MCF 10A (cell line): ENCODE results near the gene CYP19A1. TPM values are rescaled to one million over a fixed set of nuclear protein-coding genes. Genes with fewer than 3 reads are reported as not detected.

Experiments
- BruUV-seq: library from RNA; stranded (reverse); fragments of 400-500 nt; replicated peaks from 2 replicates; lab custom pipeline; 2021; lab: Mats Ljungman, UMichigan
- CTCF ChIA-PET: fragments of 300-600 bp; sonication (Branson Sonifier 250); formaldehyde crosslinking; extraction: SDS; loops from one replicate; lab custom pipeline; 2021; ENCODE audit warnings: antibody characterized with exemption, inconsistent platforms; lab: Yijun Ruan, JAX
- POLR2A ChIA-PET: fragments of 300-600, 350-650 bp; sonication (Branson Sonifier 250); formaldehyde crosslinking; extraction: SDS; loops from one replicate; lab custom pipeline; 2020; ENCODE audit warnings: antibody characterized with exemption, inconsistent platforms; lab: Yijun Ruan, JAX
- DNase-seq: peaks from one replicate; pipeline ENCODE4 v3.0.0-alpha.2; 2018; ENCODE audit not compliant: unreplicated experiment
- H3K27ac Mint-ChIP-seq: one replicate; pipeline ENCODE4 v1.8.0; 2022; ENCODE audit warnings: mild to moderate bottlenecking, low read depth, mixed read lengths; ENCODE audit not compliant: unreplicated experiment
- H3K27me3 Mint-ChIP-seq: one replicate; pipeline ENCODE4 v1.8.0; 2022; ENCODE audit warnings: mixed read lengths; ENCODE audit not compliant: insufficient read depth, unreplicated experiment
- H3K36me3 Mint-ChIP-seq: one replicate; pipeline ENCODE4 v1.8.0; 2022; ENCODE audit warnings: mild to moderate bottlenecking, moderate library complexity, mixed read lengths; ENCODE audit not compliant: insufficient read depth, unreplicated experiment
- H3K4me1 Mint-ChIP-seq: one replicate; pipeline ENCODE4 v1.8.0; 2022; ENCODE audit warnings: mixed read lengths; ENCODE audit not compliant: insufficient read depth, unreplicated experiment
- H3K4me3 Mint-ChIP-seq: one replicate; pipeline ENCODE4 v1.8.0; 2022; ENCODE audit warnings: mild to moderate bottlenecking, moderate library complexity, mixed read lengths; ENCODE audit not compliant: unreplicated experiment
- H3K9me3 Mint-ChIP-seq: one replicate; pipeline ENCODE4 v1.8.0; 2022; ENCODE audit warnings: mixed read lengths; ENCODE audit not compliant: unreplicated experiment
- intact Hi-C: fragments of 100-400 bp; cut with micrococcal nuclease; formaldehyde crosslinking; loops from 2 replicates; pipeline ENCODE4 v1.14.1; 2022
- total RNA-seq: library from RNA; stranded (reverse); gene quantifications from 2 replicates; pipeline ENCODE4 v1.2.3, GENCODE V29; 2022
- TF ChIP-seq, protein P1 (sequence below): fragments of 200-600 bp; IDR thresholded peaks from one replicate; pipeline ENCODE4 v1.8.0; 2022; ENCODE audit warnings: antibody characterized with exemption, mild to moderate bottlenecking; ENCODE audit not compliant: unreplicated experiment

Gene CYP19A1
- total RNA-seq, 1 experiment from 2014 or later, result not detected

- peak overlapping the region; percentile 57 for H3K27ac Mint-ChIP-seq
- POLR2A ChIA-PET, result interaction anchor here (0.5 to 1.8 kb wide), 8 partner anchors 9 to 203 kb away, joined by 3 to 14 read pairs (median 4); no protein-coding TSS in a partner anchor
Observed at GRCh38 chr15:51227940-51228732, 110.3 kb downstream of the CYP19A1 start.

DNA sequence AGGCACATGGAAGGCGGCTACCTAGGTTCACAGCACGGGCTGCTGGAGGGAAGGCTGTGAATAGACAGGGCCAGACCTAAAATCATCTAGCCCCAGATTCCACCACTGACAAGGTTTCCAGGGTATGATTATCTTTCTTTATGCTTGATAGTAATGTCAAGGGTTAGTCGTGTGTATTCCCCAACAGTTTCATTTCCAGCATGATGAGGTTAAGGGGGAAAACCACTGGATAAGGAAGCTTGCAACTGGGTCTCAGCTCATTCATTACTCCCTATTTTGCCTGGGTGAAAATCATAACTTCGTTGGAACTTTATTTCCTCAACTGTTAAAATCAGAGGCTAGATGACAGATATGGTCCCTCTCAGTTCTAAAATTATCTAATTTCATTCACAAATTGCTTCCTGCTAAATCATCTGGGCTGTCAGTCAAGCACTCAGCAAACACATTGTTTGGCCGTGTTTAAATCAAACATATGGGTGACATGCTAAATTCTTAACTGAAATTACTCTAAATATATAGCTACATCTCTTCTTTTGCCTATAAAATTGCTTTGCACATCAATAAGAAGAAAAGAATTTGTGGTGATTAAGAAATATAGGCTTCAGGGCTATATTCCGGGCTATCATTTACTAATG, 111.7 kb downstream of the CYP19A1 start:
- Mint-ChIP-seq H3K36me3 (no peaks in the 10 kb centered on the region), H3K4me3 (no peak overlapping the region), H3K4me1 (peaks cover 36% of the 10 kb centered on the region), H3K27ac (no peak overlapping the region), H3K27me3 (no peaks in the 10 kb centered on the region), H3K9me3 (no peaks in the 10 kb centered on the region)
- TF ChIP-seq, protein P1, sequence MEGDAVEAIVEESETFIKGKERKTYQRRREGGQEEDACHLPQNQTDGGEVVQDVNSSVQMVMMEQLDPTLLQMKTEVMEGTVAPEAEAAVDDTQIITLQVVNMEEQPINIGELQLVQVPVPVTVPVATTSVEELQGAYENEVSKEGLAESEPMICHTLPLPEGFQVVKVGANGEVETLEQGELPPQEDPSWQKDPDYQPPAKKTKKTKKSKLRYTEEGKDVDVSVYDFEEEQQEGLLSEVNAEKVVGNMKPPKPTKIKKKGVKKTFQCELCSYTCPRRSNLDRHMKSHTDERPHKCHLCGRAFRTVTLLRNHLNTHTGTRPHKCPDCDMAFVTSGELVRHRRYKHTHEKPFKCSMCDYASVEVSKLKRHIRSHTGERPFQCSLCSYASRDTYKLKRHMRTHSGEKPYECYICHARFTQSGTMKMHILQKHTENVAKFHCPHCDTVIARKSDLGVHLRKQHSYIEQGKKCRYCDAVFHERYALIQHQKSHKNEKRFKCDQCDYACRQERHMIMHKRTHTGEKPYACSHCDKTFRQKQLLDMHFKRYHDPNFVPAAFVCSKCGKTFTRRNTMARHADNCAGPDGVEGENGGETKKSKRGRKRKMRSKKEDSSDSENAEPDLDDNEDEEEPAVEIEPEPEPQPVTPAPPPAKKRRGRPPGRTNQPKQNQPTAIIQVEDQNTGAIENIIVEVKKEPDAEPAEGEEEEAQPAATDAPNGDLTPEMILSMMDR, result no peak
- CTCF ChIA-PET, result interaction anchor here (0.6 to 6.7 kb wide), 7 partner anchors 30 to 155 kb away, joined by 3 to 38 read pairs (median 4); no protein-coding TSS in a partner anchor
- POLR2A ChIA-PET, result interaction anchor here (0.7 to 1.0 kb wide), 2 partner anchors 8 to 21 kb away, joined by 3 to 5 read pairs; no protein-coding TSS in a partner anchor
- no TSS peak for BruUV-seq
- DNase-seq, result no peak
- intact Hi-C loops, result no loop called here

More at GRCh38 chr15:51227940-51228732, 110.3 kb downstream of the CYP19A1 start:
- no peaks in the 10 kb centered on the region for H3K36me3 Mint-ChIP-seq
- H3K4me1 Mint-ChIP-seq, result peaks cover 34% of the 10 kb centered on the region
- TF ChIP-seq, protein P1, result no peak
- H3K27me3 Mint-ChIP-seq, result no peaks in the 10 kb centered on the region
- peak; percentile 82 for DNase-seq
- H3K9me3 Mint-ChIP-seq, result no peaks in the 10 kb centered on the region
- no TSS peak for BruUV-seq
- intact Hi-C loops, result no loop called here
- peak overlapping the region; percentile 22 for H3K4me3 Mint-ChIP-seq
- CTCF ChIA-PET, result interaction anchor here (1.3 to 6.7 kb wide), 7 partner anchors 8 to 153 kb away, joined by 4 to 38 read pairs (median 8); no protein-coding TSS in a partner anchor

GRCh38 chr15:51224428-51224827, 114.0 kb downstream of the CYP19A1 start:
- Mint-ChIP-seq H3K9me3 (no peaks in the 10 kb centered on the region), H3K27ac (peak overlapping the region; percentile 52), H3K36me3 (no peaks in the 10 kb centered on the region), H3K4me3 (no peak overlapping the region), H3K4me1 (peaks cover 50% of the 10 kb centered on the region), H3K27me3 (no peaks in the 10 kb centered on the region)
- no peak for DNase-seq
- TF ChIP-seq, protein P1, result no peak
- no TSS peak for BruUV-seq
- intact Hi-C loops, result no loop called here
- ChIA-PET CTCF (no interaction called here), POLR2A (interaction anchor here (1.3 kb wide), 1 partner anchor 61 kb away, joined by 3 read pairs; no protein-coding TSS in a partner anchor)

DNA sequence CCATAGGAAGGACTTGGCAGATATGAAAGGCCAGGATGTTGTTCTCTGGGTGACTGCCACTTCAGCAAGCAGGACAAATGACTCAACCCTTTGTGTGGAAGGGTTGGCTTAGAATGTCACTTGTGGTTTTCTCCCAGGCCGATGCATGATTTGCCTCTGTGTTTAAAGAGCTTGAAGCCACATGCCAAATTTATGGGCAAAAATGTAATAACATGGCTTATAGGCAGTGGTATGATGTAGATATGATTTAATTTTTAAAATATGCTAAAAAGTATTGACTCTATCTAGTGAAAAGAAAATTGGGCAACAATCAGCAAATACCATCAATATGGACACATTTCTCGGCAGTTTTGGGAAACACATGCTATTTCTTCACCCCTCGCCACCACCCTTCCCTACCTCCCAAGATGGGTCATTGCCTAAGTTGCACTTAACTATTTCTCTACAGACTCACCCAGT, 114.6 kb downstream of the CYP19A1 start:
- ChIA-PET CTCF (no interaction called here), POLR2A (interaction anchor here (1.3 kb wide), 2 partner anchors 16 to 61 kb away, joined by 3 read pairs; no protein-coding TSS in a partner anchor)
- DNase-seq, result peak; percentile 85
- TF ChIP-seq, protein P1, result no peak
- Mint-ChIP-seq H3K27me3 (no peaks in the 10 kb centered on the region), H3K4me3 (peak overlapping the region; percentile 15), H3K4me1 (peaks cover 49% of the 10 kb centered on the region), H3K36me3 (no peaks in the 10 kb centered on the region), H3K9me3 (no peaks in the 10 kb centered on the region), H3K27ac (peak overlapping the region; percentile 52)
- intact Hi-C loops, result no loop called here
- BruUV-seq, result no TSS peak
